Measurements from ENCODE around the gene ZBTB40. TPM values are rescaled to one million over a fixed set of nuclear protein-coding genes. Genes with fewer than 3 reads are reported as not detected.

The ZBTB40 gene
- total and polyA plus RNA-seq, 8 donors = 2.1 to 39.3 (median 14.0) TPM

DNA sequence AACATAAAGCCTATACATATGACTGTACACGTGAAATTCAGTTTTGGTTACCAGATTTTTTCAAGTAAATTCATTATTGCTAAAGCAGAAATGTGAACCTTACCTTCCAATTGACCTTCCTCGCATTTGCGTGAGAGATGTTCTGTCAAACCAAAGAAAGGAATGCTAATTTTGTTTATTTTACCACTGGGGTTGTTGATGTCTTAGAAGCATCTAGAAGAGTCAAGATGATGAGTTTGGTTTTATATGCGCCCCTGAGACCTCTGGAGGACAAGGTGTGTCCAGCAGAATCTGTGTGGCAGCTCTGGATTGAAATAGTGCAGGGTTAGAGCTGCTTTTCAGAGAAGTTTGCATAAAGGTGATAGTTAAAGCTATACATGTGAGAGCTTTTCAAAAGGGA lies 48.4 kb downstream of the ZBTB40 start:
- 69 to 86% (median 80%) methylated on average over 4 of the region's 4 CpGs for WGBS, 5 donors
- Histone ChIP-seq H3K4me1 (peaks cover 6 to 33% (median 16%) of the 10 kb centered on the region in 4 donors), H3K27ac (peak overlapping the region in 1 of 5 donors; percentile 21), H3K9me3 (no peaks in the 10 kb centered on the region), H3K4me3 (no peak overlapping the region), H3K36me3 (peaks cover 5 to 32% (median 24%) of the 10 kb centered on the region in 4 donors), H3K27me3 (no peaks in the 10 kb centered on the region)
- intact Hi-C loops (cut with DNase I; ENCODE audit: low total_unique reads) = no loop called here
- no peak for DNase-seq
- TF ChIP-seq EP300 (IDR thresholded peaks at IDR 0.05) (no peak), POLR2AphosphoS5 (IDR thresholded peaks at IDR 0.05) (no peak), POLR2A (IDR thresholded peaks at IDR 0.05) (no peak)
- TF ChIP-seq, protein P1, sequence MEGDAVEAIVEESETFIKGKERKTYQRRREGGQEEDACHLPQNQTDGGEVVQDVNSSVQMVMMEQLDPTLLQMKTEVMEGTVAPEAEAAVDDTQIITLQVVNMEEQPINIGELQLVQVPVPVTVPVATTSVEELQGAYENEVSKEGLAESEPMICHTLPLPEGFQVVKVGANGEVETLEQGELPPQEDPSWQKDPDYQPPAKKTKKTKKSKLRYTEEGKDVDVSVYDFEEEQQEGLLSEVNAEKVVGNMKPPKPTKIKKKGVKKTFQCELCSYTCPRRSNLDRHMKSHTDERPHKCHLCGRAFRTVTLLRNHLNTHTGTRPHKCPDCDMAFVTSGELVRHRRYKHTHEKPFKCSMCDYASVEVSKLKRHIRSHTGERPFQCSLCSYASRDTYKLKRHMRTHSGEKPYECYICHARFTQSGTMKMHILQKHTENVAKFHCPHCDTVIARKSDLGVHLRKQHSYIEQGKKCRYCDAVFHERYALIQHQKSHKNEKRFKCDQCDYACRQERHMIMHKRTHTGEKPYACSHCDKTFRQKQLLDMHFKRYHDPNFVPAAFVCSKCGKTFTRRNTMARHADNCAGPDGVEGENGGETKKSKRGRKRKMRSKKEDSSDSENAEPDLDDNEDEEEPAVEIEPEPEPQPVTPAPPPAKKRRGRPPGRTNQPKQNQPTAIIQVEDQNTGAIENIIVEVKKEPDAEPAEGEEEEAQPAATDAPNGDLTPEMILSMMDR (IDR thresholded peaks at IDR 0.05) = no peak

DNA sequence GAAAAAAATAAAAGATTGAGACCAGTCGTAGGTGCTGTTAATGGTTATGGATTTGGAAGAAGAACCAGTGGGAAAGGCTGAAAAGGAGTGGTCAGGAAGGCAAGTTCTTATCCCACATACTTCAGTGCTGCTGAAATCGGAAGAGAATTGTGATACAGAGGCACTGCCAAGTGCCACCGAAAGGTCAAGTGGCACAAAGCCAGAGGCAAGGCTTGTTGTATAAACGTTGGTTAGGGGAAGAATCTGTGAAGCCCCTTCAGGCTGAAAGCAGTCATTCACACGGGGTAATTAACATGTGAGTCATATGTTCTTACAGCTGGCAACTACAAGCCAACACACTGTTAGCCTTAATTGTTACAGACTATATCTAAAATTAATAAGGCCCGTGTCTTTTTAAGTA lies 48.8 kb downstream of the ZBTB40 start:
- Histone ChIP-seq H3K4me3 (no peak overlapping the region), H3K27me3 (no peaks in the 10 kb centered on the region), H3K36me3 (peaks cover 5 to 33% (median 26%) of the 10 kb centered on the region in 4 donors), H3K4me1 (peaks cover 6 to 33% (median 16%) of the 10 kb centered on the region in 4 donors), H3K9me3 (no peaks in the 10 kb centered on the region), H3K27ac (peak overlapping the region in 1 of 5 donors; percentile 21)
- DNase-seq = peak; percentile 43 to 72
- 14 to 23% (median 20%) methylated on average over 6 of the region's 6 CpGs for WGBS, 5 donors
- peak in 1 of 3 donors; percentile 13 for TF ChIP-seq POLR2AphosphoS5 (IDR thresholded peaks at IDR 0.05)
- TF ChIP-seq, protein P1 (IDR thresholded peaks at IDR 0.05) = no peak
- intact Hi-C loops (cut with DNase I; ENCODE audit: low total_unique reads) = no loop called here

DNA sequence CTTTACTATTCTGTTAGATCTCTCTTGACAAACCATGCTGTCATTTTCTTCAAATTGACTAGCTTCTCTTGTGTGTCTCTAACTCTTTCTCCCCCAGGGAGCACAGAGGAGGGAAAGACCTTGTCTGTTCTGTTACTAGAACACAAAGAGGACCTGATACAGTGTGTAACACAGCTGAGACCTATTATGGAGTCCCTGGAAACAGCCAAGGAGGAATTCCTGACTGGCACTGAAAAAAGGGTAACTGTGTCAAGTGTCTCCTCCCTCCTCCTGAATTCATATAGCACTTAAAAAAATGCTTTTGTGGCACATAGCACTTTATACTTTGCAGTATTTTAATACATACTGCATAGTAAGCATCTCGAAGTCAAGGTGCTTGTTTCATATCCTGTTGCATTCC lies 50.6 kb downstream of the ZBTB40 start:
- intact Hi-C loops (cut with DNase I; ENCODE audit: low total_unique reads) = no loop called here

DNA sequence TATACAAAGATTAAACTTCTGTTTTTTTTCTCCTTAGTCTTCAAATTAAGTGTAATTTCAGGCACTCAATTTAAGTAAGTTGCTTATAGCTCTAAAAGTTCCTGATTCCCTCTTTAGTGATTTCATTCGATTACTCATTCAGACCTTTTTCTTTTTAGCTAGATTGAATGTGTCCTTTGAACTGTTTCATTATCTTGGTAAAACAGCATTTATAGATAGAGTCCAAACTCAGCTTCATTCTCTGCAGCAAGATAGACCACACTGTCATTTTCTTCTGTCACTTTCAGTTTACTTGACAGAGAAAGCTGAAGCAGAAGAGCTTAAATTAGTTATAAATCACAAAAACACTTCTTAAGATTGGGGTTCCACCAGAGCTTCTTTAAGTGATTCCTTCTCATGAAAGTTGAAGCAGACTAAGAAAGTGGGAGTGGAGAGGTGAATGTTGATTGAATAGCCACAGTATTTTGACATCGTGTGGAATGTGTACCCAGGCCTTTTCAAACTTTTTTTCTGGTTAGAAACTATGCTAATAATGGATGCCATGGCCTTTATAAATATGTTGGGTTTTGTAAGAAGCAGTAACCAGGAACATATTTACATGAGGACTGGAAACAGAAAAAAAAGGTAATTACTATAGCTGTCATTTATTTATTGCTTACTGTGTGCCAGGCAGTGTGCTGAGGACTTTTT lies 52.2 kb downstream of the ZBTB40 start:
- TF ChIP-seq, protein P1 (IDR thresholded peaks at IDR 0.05) = no peak
- TF ChIP-seq POLR2AphosphoS5 (IDR thresholded peaks at IDR 0.05) (no peak), EP300 (IDR thresholded peaks at IDR 0.05) (no peak), POLR2A (IDR thresholded peaks at IDR 0.05) (no peak)
- Histone ChIP-seq H3K4me1 (peaks cover 7 to 33% (median 17%) of the 10 kb centered on the region in 4 donors), H3K4me3 (no peak overlapping the region), H3K9me3 (no peaks in the 10 kb centered on the region), H3K36me3 (peaks cover 5 to 54% (median 48%) of the 10 kb centered on the region in 4 donors), H3K27ac (no peak overlapping the region), H3K27me3 (no peaks in the 10 kb centered on the region)
- DNase-seq = no peak
- 26 to 50% (median 41%) methylated on average over 2 of the region's 2 CpGs for WGBS, 5 donors
- intact Hi-C loops (cut with DNase I; ENCODE audit: low total_unique reads) = no loop called here

More for the DNA sequence above, 50.6 kb downstream of the ZBTB40 start:
- TF ChIP-seq, protein P1 (IDR thresholded peaks at IDR 0.05) = no peak
- TF ChIP-seq POLR2AphosphoS5 (IDR thresholded peaks at IDR 0.05) (no peak), EP300 (IDR thresholded peaks at IDR 0.05) (no peak), POLR2A (IDR thresholded peaks at IDR 0.05) (no peak)
- no peaks in the 10 kb centered on the region for H3K27me3 ChIP-seq
- 93 to 95% (median 95%) methylated on average over 1 of the region's 1 CpG for whole genome bisulfite sequencing, 5 donors
- no peak overlapping the region for H3K27ac ChIP-seq
- peaks cover 6 to 33% (median 16%) of the 10 kb centered on the region in 4 donors for H3K4me1 ChIP-seq
- peaks cover 5 to 38% (median 31%) of the 10 kb centered on the region in 4 donors for H3K36me3 ChIP-seq
- no peak overlapping the region for H3K4me3 ChIP-seq
- DNase-seq = no peak
- no peaks in the 10 kb centered on the region for H3K9me3 ChIP-seq
